ENCODE data around the gene PSMB7.
"Not testable (repeated sequence)": the region's sequence is repeated elsewhere in the genome, so short reads cannot be mapped to it uniquely, and the experiment has no call there.

The PSMB7 gene

DNA sequence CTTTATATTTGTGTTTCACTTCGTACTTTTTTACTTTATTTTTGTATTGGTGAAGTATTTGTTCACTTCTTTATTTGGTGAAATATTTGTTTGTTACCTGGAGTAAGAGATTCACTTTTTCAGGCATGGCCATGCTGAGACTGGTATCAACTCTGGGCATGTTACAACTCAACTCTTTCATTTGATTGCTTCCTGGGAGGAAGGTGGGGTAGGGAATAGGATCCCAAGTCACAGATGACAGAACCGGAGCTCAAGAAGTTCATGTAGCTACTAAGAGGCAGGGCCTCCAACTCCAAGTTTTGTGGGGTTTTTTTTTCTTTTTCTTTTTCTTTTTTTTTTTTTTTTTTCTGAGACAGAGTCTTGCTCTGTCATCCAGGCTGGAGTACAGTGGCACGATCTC is 28.9 kb upstream of the PSMB7 start:
- intact Hi-C loops (cut with DNase I) = no loop called here
- no peak for DNase-seq

DNA sequence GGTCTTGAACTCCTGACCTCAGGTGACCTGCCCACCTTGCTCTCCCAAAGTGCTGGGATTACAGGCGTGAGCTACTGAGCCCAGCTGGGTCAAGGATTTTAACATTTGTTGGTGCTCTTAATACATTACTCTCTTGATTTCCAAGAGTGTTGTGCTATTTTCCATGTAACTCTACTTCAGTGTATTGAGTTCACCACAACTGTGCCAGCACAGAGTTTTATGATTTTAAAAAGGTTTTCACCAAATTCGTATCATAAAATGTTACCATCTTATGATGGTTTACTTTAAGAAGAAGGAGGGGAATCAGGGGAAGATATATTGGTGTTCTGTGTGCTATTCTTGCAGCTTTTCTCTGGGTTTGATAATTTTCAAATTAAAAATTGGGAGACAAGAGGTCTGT is 28.4 kb upstream of the PSMB7 start:
- intact Hi-C loops (cut with DNase I) = no loop called here
- DNase-seq = peak in 1 of 10 donors; percentile 3

DNA sequence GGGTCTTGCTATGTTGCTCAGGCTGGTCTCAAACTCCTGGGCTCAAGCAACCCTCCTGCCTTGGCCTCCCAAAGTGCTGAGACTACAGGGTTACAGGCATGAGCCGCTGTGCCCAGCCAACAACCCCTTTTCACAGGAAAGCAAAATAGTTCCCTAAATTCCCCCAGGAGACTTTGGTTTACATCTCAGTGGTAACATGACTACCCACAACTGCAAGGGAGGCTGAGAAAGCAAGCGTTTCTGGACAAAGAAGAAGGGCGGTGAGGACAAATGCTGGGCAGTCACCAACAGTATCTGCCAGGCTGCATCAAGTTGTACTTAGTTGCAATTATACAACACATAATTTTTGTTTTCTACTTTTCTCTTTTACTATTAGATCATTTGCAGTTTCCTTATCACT is 27.6 kb upstream of the PSMB7 start:
- intact Hi-C loops (cut with DNase I) = no loop called here
- DNase-seq = peak in 2 of 10 donors; percentile 18 to 20

DNA sequence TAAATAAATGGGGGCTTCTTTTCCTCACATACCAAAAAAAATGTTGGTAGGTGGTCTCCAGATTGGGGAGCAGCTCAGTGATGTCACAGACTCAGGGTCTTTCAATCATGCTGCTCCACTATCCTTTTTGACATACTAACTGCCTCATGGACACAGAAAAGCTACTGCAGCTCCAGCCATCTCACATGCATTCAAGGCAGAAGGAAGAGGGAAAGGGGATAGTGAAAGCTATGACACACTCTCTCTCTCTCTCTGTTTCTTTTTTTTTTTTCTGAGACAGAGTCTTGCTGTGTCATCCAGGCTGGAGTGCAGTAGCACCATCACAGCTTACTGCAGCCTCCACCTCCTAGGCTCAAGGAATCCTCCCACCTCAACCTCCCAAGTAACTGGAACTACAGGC is 27.1 kb upstream of the PSMB7 start:
- no peak for DNase-seq
- intact Hi-C loops (cut with DNase I) = no loop called here

DNA sequence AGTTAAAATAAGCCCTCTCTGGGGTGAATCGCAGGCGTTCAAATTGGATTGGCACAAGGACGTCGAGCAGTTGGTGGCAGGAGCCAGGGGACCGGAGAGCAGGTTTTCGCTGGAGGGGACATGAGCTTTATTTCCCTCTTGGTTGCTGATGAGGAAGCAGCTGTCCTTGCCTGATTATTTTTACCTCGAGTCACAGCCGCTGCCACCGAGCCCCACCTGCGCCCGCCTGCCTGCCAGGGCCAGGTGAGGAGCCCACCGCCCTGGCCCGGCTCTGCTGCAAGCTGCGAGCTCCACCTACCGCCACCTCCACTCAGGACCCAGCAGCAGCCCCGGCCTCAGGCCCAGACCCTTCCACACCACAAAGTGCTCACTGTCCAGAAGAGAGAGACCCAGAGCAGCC is 26.0 kb upstream of the PSMB7 start:
- intact Hi-C loops (cut with DNase I) = no loop called here
- DNase-seq = peak in 2 of 10 donors; percentile 24 to 77

DNA sequence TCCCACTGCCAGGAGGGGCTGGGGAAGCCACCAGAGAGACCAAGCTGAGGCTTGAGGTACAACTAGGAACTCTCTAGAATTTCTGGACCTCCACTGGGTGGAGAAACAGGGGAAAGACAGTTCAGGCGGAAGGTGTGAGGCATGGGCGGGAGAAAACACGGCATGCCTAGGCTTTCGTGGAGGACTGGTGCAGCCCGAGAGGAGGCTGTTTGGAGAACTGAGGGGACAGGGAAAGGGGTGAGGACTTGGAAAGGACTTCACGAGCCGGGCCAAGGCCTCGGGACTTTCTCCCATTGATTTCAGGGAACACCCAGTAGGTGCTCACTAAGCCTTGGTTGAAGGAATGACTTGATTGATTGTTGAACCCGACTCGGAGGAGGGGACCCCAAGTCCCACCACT is 25.5 kb upstream of the PSMB7 start:
- intact Hi-C loops (cut with DNase I) = no loop called here
- DNase-seq = peak in 2 of 10 donors; percentile 18 to 51

DNA sequence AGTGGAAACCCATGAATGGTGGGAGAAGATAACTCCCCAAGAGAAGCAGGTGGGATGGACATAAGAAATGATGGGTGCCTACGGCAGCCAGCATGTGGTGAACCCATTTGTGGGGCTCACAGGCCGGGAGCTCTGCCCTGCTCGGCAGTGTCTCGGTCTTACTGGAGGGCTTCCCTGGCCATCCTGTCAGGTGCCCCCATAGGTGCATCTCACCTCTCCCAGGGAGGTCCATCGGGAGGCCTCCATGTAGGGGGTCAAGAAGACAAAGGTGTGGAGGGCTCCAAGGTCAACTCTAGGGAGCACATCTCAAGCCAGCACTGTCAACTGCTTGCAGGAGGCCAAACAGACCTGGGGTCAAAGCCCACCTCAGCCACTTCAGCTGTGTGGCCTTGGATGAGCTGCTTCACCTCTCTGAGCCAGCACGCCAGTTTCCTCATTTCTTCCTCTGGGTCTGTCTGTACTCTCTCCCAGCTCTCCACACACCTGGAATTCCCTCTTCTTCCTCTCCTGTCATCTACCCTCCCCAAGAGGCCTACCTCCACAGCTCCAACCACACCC is 24.5 kb upstream of the PSMB7 start:
- peak in 2 of 10 donors; percentile 37 to 61 for DNase-seq
- intact Hi-C loops (cut with DNase I) = no loop called here

DNA sequence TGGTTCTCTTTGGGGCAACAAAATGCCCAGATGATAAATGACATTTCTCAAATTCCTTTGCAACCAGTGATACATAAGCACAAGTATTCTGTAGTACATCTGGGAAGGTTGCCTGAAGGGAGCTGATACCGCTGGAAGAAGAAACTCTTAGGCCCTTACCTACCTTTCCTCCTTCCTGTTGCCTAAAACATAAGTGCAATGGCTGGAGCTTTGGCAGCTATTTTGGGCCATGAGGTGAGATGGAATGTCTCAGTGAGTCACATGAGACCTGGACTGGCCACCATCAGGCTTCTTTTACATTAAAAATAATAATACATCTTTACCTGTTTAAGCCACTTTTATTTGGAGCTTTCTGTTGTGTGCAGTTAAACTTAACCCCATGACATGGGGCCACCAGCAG is 23.8 kb upstream of the PSMB7 start:
- no peak for DNase-seq
- intact Hi-C loops (cut with DNase I) = no loop called here

DNA sequence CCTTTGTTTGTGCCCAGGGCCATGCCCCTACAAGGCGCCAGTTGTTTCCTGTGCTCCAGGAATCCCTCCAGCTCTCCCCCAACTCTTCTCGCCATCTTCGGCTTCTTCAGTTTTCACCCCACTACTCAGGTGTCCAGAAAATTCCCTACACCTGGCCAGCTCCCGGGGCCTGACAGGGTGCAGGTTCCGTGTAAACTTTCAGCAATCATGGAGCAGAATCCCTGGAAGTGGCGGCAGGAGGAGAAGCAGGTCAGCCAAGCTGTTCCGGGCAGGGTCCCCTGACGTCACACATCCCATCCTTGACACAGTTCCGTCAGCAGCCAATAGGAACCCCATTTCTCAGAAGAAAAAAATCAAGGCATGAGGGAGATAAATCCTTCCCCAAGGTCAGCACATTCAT is 22.8 kb upstream of the PSMB7 start:
- intact Hi-C loops (cut with DNase I) = no loop called here

DNA sequence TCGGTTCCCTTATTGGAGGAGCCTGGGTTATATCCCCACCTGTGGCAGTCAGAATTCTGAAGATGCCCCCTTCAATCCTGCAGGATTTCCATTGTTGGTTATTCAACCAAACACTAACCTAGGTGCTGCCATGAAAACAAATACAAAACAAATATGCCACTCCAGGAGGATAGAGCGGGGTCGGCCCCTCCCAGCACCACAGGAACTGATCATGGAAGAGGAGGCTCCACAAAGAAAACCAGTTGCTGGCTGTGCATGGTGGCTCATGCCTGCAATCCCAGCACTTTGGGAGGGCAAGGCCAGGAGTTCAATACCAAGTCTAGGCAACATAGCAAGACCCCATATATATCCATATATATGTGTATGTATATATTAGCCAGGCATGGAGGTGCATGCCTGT is 21.8 kb upstream of the PSMB7 start:
- intact Hi-C loops (cut with DNase I) = no loop called here
- no peak for DNase-seq

More for the DNA sequence above, 22.8 kb upstream of the PSMB7 start:
- DNase-seq = peak in 1 of 10 donors; percentile 65

DNA sequence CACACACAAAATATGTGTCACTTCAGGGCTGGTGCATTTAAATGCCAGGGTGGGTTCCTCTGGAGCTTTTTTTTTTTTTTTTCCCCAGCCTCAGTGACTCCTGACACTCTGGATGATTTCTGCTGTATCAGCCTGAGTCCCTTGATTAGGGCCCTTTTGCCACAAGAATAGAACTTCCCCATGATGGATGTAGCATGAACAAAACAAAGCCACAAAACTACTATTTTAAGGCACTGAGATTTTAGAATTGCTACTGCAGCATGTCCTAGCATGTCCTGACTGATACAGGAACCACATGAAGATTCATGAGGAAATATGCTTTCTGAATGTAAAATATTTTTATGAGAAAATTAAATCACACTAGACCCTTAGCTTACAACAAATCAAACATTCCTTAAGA is 21.1 kb upstream of the PSMB7 start:
- no peak for DNase-seq
- intact Hi-C loops (cut with DNase I) = no loop called here

DNA sequence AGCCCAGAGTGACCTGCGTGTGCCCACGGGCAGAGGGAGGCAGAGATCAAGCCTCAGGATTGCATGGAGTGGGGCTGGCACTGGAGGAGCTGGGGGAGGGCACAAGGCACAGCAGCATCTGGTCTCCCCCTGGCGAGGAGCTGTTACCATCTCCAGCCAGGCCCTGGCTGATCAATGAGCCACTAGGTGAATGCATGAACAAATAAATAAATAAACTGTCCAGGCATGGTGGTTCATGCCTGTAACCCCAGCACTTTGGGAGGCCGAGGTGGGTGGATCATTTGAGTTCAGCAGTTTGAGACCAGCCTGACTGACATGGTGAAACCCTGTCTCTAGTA is 14.3 kb upstream of the PSMB7 start:
- intact Hi-C loops (cut with DNase I) = no loop called here
- peak in 1 of 10 donors; percentile 73 for DNase-seq

DNA sequence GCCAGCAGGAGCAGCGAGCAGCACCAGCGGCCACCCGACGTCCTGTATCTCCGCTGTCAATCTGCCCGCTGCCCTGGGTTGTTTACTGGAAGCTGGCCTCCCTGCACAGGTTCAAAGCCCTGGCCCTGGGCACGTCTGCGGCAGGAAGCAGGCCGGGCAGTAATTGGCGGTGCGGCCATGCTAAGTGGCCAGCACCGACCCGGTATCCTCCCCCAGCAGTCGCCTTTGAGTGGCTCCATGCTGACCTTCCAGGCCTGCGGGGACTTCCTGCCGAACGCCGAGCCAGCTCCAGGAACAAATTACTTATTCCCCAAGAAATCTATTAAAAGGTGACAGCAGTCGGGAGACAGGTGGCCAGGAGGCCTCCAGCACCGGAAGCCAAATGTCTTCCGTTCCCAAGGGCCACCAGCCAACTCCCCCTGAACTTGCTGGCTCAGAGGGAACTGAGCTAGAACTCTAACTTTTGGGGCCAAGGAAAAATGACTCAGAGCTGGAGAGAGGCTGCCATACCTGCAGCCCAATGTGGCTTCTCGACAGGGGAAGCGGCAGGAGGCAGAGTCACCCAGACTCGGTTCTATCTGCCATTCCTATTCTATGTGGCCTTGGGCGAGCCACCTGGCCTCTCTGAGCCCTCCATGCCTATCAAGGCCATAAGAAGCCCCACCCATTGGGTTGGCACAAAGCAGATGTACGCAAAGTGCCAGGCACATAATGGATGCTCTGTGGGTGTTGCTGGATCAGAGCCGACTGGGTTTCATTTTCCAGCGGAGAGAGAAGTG is 13.7 kb upstream of the PSMB7 start:
- peak in 1 of 10 donors; percentile 85 for DNase-seq
- intact Hi-C loops (cut with DNase I) = no loop called here

DNA sequence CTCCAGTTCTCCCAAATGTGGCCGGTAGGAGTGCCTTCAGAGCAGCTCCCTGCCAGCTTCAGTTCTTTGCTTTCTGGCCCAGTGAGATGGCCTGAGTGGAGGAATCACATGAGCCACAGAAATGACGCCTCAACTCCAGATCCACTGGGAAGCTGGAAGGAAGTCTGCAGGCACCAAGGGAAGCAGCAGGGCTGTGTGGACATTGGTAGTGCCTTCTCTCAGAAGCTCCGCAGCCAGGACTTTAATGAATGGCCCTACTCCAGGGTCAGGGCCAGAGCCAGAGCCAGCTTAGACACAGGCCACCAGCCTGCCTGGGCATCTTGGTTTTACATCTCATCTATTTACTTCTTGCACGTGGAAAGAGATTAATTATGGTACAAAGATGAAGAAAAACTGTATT is 12.0 kb upstream of the PSMB7 start:
- intact Hi-C loops (cut with DNase I) = no loop called here
- DNase-seq = no peak

DNA sequence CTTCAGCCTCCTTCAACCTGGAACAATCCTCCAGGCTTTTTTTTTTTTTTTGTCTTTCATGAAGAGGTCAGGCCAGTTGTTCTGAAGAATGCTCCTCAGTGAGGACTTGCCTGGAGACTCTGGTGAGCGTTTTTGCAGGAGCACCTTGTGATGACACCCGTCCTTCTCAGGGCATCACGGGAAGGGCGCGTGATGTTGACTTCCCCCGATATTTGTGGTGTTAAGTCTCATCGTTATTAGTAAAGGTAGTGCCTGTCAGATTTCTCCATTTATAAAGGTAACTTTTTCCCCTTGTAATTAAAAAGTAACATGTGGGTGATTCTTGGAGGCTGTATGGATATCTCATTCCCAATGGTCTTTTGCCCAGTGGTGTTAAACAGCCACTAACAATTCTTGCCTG is 11.1 kb upstream of the PSMB7 start:
- DNase-seq = no peak
- intact Hi-C loops (cut with DNase I) = no loop called here

DNA sequence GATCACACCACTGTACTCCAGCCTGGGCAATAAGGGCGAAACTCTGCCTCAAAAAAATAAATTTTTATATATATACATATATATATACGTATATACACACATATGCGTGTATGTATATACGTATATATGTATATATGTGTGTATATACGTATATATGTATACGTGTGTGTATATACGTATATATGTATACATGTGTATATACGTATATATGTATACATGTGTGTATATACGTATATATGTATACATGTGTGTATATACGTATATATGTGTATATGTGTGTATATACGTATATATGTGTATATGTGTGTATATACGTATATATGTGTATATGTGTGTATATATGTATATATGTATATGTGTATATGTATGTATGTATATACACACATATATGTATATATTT is 10.5 kb upstream of the PSMB7 start:
- DNase-seq; intact Hi-C loops (cut with DNase I): not testable (repeated sequence)

DNA sequence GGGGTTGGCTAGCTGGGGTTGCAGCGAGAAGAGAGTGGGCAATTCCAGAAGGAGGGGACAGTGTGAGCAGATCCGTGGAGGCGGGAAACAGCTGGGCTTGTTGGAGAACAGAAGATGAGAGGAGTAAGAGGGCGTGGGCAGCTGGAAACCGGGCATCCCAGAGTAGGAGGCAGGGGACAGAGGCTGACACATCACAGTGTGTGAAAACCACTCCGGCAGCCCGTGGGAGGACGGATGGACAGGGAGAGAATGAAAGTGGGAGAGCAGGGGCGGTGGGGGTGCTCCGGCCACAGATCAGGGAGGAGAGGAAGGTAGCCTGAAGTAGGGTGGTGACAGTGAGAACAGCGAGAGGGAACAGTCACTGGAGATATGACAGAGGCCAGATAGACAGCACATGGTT is 8.3 kb upstream of the PSMB7 start:
- intact Hi-C loops (cut with DNase I) = no loop called here
- peak in 8 of 10 donors; percentile 23 to 94 (median 66) for DNase-seq

DNA sequence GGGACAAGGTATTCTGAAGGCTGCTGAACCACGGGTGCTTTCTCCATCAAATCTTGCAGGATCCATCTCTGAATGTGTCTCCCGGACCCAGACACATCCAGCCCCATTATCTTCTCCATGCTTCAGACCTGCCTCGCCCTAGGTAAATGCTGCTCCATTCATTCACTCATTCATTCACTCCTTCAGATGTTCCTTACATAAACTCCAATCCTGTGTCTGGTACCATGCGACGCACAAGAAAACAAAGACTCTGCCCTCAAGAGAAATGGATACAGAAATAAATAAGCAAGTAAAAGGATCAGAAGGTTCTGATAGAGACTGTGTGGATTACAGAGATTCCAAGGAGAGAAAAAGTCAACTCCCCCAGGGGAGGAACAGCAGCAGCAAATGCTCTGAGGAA is 7.9 kb upstream of the PSMB7 start:
- DNase-seq = no peak

DNA sequence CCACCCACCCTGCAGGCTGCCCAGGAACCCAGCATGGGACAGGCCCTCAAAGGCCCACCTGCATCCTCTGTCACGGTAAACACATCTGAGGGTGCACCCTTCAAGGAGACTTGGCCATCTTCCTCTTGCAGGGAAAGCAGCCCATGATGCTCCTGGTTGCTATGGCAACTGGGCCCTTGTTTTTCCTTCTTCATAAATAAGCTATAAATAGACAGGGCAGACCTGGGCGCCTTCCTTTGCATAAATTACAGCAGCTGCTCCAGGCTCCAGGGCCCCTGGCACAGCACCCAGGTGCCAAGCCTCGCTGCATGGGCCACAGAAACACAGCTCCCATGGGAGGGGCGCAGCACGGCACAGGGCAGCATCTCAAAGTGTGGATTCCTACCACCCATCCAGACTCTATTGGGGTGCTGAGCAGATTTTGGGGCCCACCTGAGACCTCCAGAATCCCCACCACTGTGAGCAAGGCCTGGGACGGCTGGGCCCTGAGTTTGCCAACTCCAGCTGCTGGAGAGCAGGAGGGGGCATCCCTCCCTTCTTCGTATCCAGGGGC is 5.8 kb upstream of the PSMB7 start:
- intact Hi-C loops (cut with DNase I) = no loop called here
- DNase-seq = peak in 6 of 10 donors; percentile 42 to 88 (median 65)

More for the DNA sequence above, 7.9 kb upstream of the PSMB7 start:
- intact Hi-C loops (cut with DNase I) = no loop called here

DNA sequence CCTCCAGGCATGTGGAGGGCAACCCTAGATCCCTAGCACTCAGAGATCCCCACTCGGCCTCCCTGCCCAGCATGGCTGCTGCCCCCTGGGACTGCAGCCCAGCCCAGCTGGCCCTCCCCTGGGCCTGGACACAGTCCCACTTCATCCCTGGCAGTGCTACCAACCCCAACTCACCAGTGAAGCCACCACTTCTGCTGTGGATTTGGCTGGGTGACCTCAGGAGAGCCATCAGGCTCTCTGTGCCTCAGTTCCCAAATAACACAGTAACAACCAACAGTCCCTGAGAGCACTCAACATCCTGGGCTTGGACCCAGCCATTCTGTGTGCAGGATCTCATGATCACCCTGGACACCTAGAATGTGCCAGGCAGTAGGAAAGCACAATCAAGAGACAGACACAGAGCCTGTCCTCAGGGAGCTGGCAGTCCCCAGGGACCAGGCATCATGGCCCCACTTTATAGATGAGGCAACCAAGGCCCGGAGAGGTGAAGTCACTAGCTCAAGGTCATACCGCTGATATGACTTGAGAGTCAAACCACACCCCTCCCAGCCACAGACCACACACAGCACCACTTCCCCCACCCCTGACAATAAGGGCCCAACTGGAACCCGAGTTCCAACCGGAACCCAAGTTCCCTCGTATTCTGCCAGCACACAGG is 4.7 kb upstream of the PSMB7 start:
- intact Hi-C loops (cut with DNase I) = loop anchor here (1.0 to 5.0 kb wide), 2 partner anchors 116 to 442 kb away; partner anchors contain the start of genes ARPC5L and RPL35
- no peak for DNase-seq

DNA sequence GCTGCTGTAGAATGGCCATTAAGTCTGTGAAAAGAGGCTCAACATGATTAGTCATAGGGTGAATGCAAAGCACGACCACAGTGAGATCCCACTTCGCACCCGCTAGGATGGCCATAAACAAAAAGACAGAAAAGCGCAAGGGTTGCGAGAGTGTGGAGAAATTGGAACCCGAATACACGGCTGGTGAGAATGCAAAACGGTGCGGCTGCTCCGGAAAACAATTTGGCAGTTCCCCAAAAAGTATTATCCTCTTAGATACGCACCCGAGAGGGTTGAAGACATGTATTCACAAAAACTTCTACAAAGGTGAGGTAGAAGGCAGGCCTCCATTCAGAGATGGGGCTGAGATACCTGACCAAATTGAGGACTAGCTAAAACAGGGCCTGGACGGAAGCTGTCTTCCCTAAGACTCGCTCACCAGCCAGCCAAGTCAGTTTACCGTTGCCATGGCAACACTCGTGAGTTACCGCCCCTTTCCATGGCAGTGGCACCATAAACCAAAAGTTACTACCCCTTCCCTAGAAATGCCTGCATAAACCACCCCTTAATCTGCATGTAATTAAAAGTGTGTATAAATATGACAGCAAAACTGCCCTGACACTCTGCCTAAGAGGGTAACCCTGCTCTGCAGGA is 726 bp upstream of the PSMB7 start:
- intact Hi-C loops (cut with DNase I) = loop anchor here (5.0 kb wide), 1 partner anchor 446 kb away; the partner anchor contains the start of genes ARPC5L and RPL35
- DNase-seq = no peak

All from posterior cingulate gyrus (tissue), 11 donors.